GM23338 (cell line): ENCODE measurements around the gene TRPM3. TPM values are rescaled to one million over a fixed set of nuclear protein-coding genes. Genes with fewer than 3 reads are reported as not detected.

Experiments used
- ATAC-seq: fragments of 200-7000 bp; cut with Tn5 transposase; 3 replicates; pipeline ENCODE4 v1.9.1; 2020
- DNase-seq: peaks from one replicate; pipeline ENCODE4 v3.0.0-alpha.2; 2015; ENCODE audit warnings: low spot score
- H2AFZ ChIP-seq: fragments of 200-600 bp; sonication (generic); 2 replicates; pipeline ENCODE4 v1.8.0; 2016; ENCODE audit warnings: antibody characterized with exemption, mild to moderate bottlenecking, moderate library complexity
- H3F3A ChIP-seq: fragments of 200-600 bp; sonication (generic); replicated peaks from 2 replicates; pipeline ENCODE4 v1.8.0; 2017; ENCODE audit warnings: antibody characterized with exemption, mixed run types, low read depth
- H3K27ac ChIP-seq: fragments of 200-600 bp; sonication (generic); 2 replicates; pipeline ENCODE4 v1.6.1; 2016; ENCODE audit warnings: low read depth
- H3K27me3 ChIP-seq: fragments of 200-600 bp; sonication (generic); 2 replicates; pipeline ENCODE4 v1.8.0; 2016; ENCODE audit warnings: mild to moderate bottlenecking, mixed run types, moderate library complexity; ENCODE audit not compliant: insufficient read depth
- H3K36me3 ChIP-seq: fragments of 200-600 bp; sonication (generic); 2 replicates; pipeline ENCODE4 v1.8.0; 2016; ENCODE audit warnings: mild to moderate bottlenecking; ENCODE audit not compliant: insufficient read depth
- H3K4me1 ChIP-seq: fragments of 200-600 bp; sonication (generic); 2 replicates; pipeline ENCODE4 v1.8.0; 2016; ENCODE audit warnings: mild to moderate bottlenecking, moderate library complexity; ENCODE audit not compliant: insufficient read depth
- H3K4me2 ChIP-seq: fragments of 200-600 bp; sonication (generic); 2 replicates; pipeline ENCODE4 v1.7.1; 2017; ENCODE audit warnings: mixed run types
- H3K4me3 ChIP-seq: fragments of 200-600 bp; sonication (generic); 2 replicates; pipeline ENCODE4 v1.6.1; 2016; ENCODE audit warnings: mixed run types
- H3K79me2 ChIP-seq: fragments of 200-600 bp; sonication (generic); replicated peaks from 2 replicates; pipeline ENCODE4 v1.8.0; 2017; ENCODE audit warnings: mild to moderate bottlenecking; ENCODE audit not compliant: insufficient read depth
- H3K9me2 ChIP-seq: fragments of 200-600 bp; sonication (generic); 2 replicates; pipeline ENCODE4 v1.8.0; 2017; ENCODE audit not compliant: insufficient read depth
- H4K20me1 ChIP-seq: fragments of 200-600 bp; sonication (generic); replicated peaks from 2 replicates; pipeline ENCODE4 v1.8.0; 2017; ENCODE audit warnings: mild to moderate bottlenecking; ENCODE audit not compliant: insufficient read depth
- H3K27ac Mint-ChIP-seq: 2 replicates; pipeline ENCODE4 v1.8.0; 2020; ENCODE audit warnings: inconsistent platforms, mild to moderate bottlenecking, moderate library complexity, mixed read lengths
- H3K27me3 Mint-ChIP-seq: 3 replicates; pipeline ENCODE4 v1.8.0; 2022; ENCODE audit warnings: low read depth, mild to moderate bottlenecking, moderate library complexity, mixed read lengths, inconsistent platforms; ENCODE audit not compliant: insufficient read depth, poor library complexity
- H3K36me3 Mint-ChIP-seq: 3 replicates; pipeline ENCODE4 v1.8.0; 2021; ENCODE audit warnings: low read depth, mild to moderate bottlenecking, inconsistent platforms, moderate library complexity, mixed read lengths
- H3K4me1 Mint-ChIP-seq: 3 replicates; pipeline ENCODE4 v1.8.0; 2020; ENCODE audit warnings: mild to moderate bottlenecking, inconsistent platforms, mixed read lengths
- H3K4me3 Mint-ChIP-seq: 3 replicates; pipeline ENCODE4 v1.8.0; 2021; ENCODE audit warnings: moderate library complexity, mild to moderate bottlenecking, inconsistent platforms, mixed read lengths
- H3K9me3 Mint-ChIP-seq: 3 replicates; pipeline ENCODE4 v1.8.0; 2020; ENCODE audit warnings: moderate library complexity, mild to moderate bottlenecking, inconsistent platforms, mixed read lengths
- CREB1 ChIP-seq: fragments of 250-450 bp; sonication (Bioruptor Pico); IDR thresholded peaks from 2 replicates; pipeline ENCODE4 v1.5.0; 2020; ENCODE audit warnings: low read depth, mild to moderate bottlenecking, moderate library complexity
- CTCF ChIP-seq, 2 experiments: fragments of 200-600 bp in 1 of 2; sonication (generic) in 1 of 2; conservative IDR thresholded peaks; 2 replicates each; pipeline versions ENCODE4 v1.5.1 to v1.6.1; 2016 to 2017; ENCODE audit warnings: antibody characterized with exemption in 2 of 2, low read depth in 2 of 2, mild to moderate bottlenecking in 2 of 2, moderate library complexity in 1 of 2
- ETS1 ChIP-seq: IDR thresholded peaks from 2 replicates; pipeline ENCODE4 v1.6.1; 2016; ENCODE audit warnings: antibody characterized with exemption
- EZH2 ChIP-seq: fragments of 200-600 bp; sonication (generic); IDR thresholded peaks from one replicate; pipeline ENCODE4 v1.8.0; 2017; ENCODE audit warnings: antibody characterized with exemption, mild to moderate bottlenecking, low read depth; ENCODE audit not compliant: unreplicated experiment
- EZH2phosphoT487 ChIP-seq: fragments of 200-600 bp; sonication (generic); IDR thresholded peaks from one replicate; pipeline ENCODE4 v1.8.1; 2018; ENCODE audit warnings: antibody characterized with exemption; ENCODE audit not compliant: unreplicated experiment
- NANOG ChIP-seq: IDR thresholded peaks from 2 replicates; pipeline ENCODE4 v1.6.1; 2016; ENCODE audit warnings: antibody characterized with exemption, borderline replicate concordance
- REST ChIP-seq: IDR thresholded peaks from one replicate; pipeline ENCODE4 v1.6.1; 2018; ENCODE audit warnings: antibody characterized with exemption; ENCODE audit not compliant: unreplicated experiment
- STAT1 ChIP-seq: IDR thresholded peaks from one replicate; pipeline ENCODE4 v1.6.1; 2016; ENCODE audit warnings: antibody characterized with exemption; ENCODE audit not compliant: unreplicated experiment
- ZNF114 ChIP-seq: fragments of 250-450 bp; sonication (Bioruptor Pico); IDR thresholded peaks from 2 replicates; pipeline ENCODE4 v1.5.0; 2020; ENCODE audit warnings: mild to moderate bottlenecking, moderate library complexity
- polyA plus RNA-seq: library from polyadenylated mRNA; unstranded; fragments of >200 nt; fragmentation: Nextera tagmentation; extraction: Ambion mirVana; gene quantifications from 2 replicates; pipeline ENCODE4 v1.2.1, GENCODE V29; 2016
- total RNA-seq: library from RNA; depleted of rRNA; stranded (reverse); fragments of >200 nt; shearing (Covaris generic); gene quantifications from 2 replicates; pipeline ENCODE4 v1.2.3, GENCODE V29; 2014

TRPM3 gene
- total and polyA plus RNA-seq, 2 experiments from 2014 or later, result 2.8 to 8.2 TPM

- no peak for TF ChIP-seq REST
- no peak for TF ChIP-seq STAT1
- TF ChIP-seq EZH2phosphoT487, result no peak
- TF ChIP-seq CTCF (conservative IDR thresholded peaks at IDR 0.05; ENCODE audit: low read depth in 2 of 2), result no peak
- no peak for TF ChIP-seq NANOG
- no peak for TF ChIP-seq ZNF114 (CRISPR knock-in tag)
- TF ChIP-seq CREB1 (CRISPR knock-in tag), result no peak
These were observed 486.7 kb downstream of the TRPM3 start (continued) for GRCh38 chr9:70634696-70635095.

GRCh38 chr9:70630971-70631370 is 490.4 kb downstream of the TRPM3 start:
- ATAC-seq (no peak), DNase-seq (no peak)
- Histone ChIP-seq H3K4me2 (no peak overlapping the region), H3K27me3 (no peaks in the 10 kb centered on the region), H3K79me2 (no peaks in the 10 kb centered on the region), H3K36me3 (no peaks in the 10 kb centered on the region), H3F3A (no peaks in the 10 kb centered on the region), H4K20me1 (no peaks in the 10 kb centered on the region), H2AFZ (no peak overlapping the region), H3K4me3 (no peak overlapping the region), H3K27ac (no peak overlapping the region), H3K9me2 (no peaks in the 10 kb centered on the region), H3K4me1 (no peaks in the 10 kb centered on the region)
- no peaks in the 10 kb centered on the region for H3K9me3 Mint-ChIP-seq
- peaks cover 4% of the 10 kb centered on the region for H3K27me3 Mint-ChIP-seq
- no peak overlapping the region for H3K4me3 Mint-ChIP-seq
- no peaks in the 10 kb centered on the region for H3K36me3 Mint-ChIP-seq
- H3K27ac Mint-ChIP-seq, result no peak overlapping the region
- peaks cover 9% of the 10 kb centered on the region; the same call in 2 of the 3 replicates for H3K4me1 Mint-ChIP-seq
- no peak for TF ChIP-seq EZH2phosphoT487
- TF ChIP-seq EZH2, result no peak
- TF ChIP-seq CTCF (conservative IDR thresholded peaks at IDR 0.05; ENCODE audit: low read depth in 2 of 2), result no peak
- TF ChIP-seq ETS1, result no peak
- no peak for TF ChIP-seq CREB1 (CRISPR knock-in tag)
- TF ChIP-seq REST, result no peak
- no peak for TF ChIP-seq NANOG
- TF ChIP-seq STAT1, result no peak
